Spinal cord (tissue), 10 donors: ENCODE measurements around the gene PCDHA4. TPM values are rescaled to one million over a fixed set of nuclear protein-coding genes. Genes with fewer than 3 reads are reported as not detected.
"Not testable (repeated sequence)": the region's sequence is repeated elsewhere in the genome, so short reads cannot be mapped to it uniquely, and the experiment has no call there.

Source experiments
- DNase-seq, 6 donors: peaks; one replicate each; pipeline versions ENCODE4 v3.0.0 to v3.0.0-alpha.2; 2013 to 2015; ENCODE audit warnings: low spot score in 6 of 6, low read depth in 4 of 6
- H3K27ac ChIP-seq: one replicate; pipeline ENCODE4 v1.5.1; 2013; ENCODE audit warnings: low read depth, low read length, control low read depth
- H3K27me3 ChIP-seq: one replicate; pipeline ENCODE4 v1.6.1; 2013; ENCODE audit warnings: low read length; ENCODE audit not compliant: control insufficient read depth, insufficient read depth
- H3K36me3 ChIP-seq: one replicate; pipeline ENCODE4 v1.6.1; 2013; ENCODE audit warnings: low read length; ENCODE audit not compliant: control insufficient read depth, insufficient read depth
- H3K4me1 ChIP-seq: one replicate; pipeline ENCODE4 v1.6.1; 2013; ENCODE audit warnings: low read length; ENCODE audit not compliant: control insufficient read depth, insufficient read depth
- H3K4me3 ChIP-seq: one replicate; pipeline ENCODE4 v1.5.1; 2013; ENCODE audit warnings: low read depth, low read length, control low read depth
- H3K9me3 ChIP-seq: one replicate; pipeline ENCODE4 v1.6.1; 2013; ENCODE audit warnings: low read length; ENCODE audit not compliant: control insufficient read depth, insufficient read depth
- WGBS: methylation state at CpG from one replicate; pipeline ENCODE4 v1.1.5; 2013; ENCODE audit warnings: missing lambda C conversion rate; ENCODE audit not compliant: insufficient coverage; 5-methylcytosine and 5-hydroxymethylcytosine counted together
- polyA plus RNA-seq, 2 donors: library from polyadenylated mRNA; unstranded; fragments of 120-200 nt; gene quantifications; one replicate each; pipeline ENCODE4 v1.2.1, GENCODE V29; 2013; ENCODE audit not compliant: insufficient read length in 2 of 2
- total RNA-seq, 2 donors: library from RNA; depleted of rRNA in 1 of 2; stranded (reverse); fragments of 120-200 nt in 1 of 2; fragments of >200 nt in 1 of 2; gene quantifications; one replicate each; pipeline versions ENCODE4 v1.2.3 to v1.2.4, GENCODE V29; 2013 to 2014
- donor health status: healthy.

Gene PCDHA4
- total and polyA plus RNA-seq, 4 donors, result 3.2 to 8.7 (median 7.3) TPM

DNA sequence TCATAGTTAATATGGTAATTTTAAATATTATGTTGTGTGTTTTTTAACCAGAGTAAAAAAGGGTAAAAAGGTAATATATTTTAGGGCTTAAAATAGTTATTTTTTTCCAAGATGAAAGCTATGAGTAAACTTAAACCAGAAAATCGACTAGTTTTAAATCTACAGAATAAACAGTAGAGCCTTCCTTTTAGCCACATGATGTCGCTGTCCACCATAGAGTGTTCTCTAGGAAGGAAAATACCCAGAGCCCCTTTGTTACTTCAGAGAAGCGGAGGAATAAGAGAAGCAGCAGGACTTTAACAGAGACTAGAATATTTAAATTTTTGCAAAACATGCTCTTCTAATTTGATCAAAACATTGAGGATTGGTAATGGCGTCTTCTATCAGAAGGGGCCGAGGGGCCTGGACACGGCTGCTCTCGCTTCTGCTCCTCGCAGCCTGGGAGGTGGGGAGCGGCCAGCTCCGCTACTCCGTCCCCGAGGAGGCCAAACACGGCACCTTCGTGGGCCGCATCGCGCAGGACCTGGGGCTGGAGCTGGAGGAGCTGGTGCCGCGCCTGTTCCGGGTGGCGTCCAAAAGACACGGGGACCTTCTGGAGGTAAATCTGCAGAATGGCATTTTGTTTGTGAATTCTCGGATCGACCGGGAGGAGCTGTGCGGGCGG, 12.1 kb upstream of the PCDHA4 start, which contains the start of gene PCDHA2:
TSS of gene PCDHA2 (plus strand) at position 258 of the 664 bp plus-strand sequence.
- no peaks in the 10 kb centered on the region for H3K27me3 ChIP-seq
- H3K4me1 ChIP-seq, result no peaks in the 10 kb centered on the region
- peaks cover 14% of the 10 kb centered on the region for H3K9me3 ChIP-seq
- 18% methylated on average over 24 of the region's 27 CpGs for WGBS
- H3K36me3 ChIP-seq, result peaks cover 8% of the 10 kb centered on the region
- peak in 2 of 6 donors; percentile 37 to 47 for DNase-seq
- H3K4me3 ChIP-seq, result no peak within 1 kb of the TSS
- no peak within 1 kb of the TSS for H3K27ac ChIP-seq

DNA sequence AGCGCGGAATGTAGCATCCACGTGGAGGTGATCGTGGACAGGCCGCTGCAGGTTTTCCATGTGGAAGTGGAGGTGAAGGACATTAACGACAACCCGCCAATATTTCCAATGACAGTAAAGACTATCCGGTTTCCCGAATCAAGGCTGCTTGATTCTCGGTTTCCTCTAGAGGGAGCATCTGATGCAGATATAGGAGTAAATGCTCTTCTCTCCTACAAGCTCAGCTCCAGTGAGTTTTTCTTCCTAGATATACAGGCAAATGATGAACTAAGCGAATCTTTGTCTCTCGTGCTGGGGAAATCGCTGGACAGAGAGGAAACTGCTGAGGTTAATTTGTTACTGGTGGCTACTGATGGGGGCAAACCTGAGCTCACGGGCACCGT, 11.6 kb upstream of the PCDHA4 start:
- peak in 2 of 6 donors; percentile 9 to 17 for DNase-seq
- Histone ChIP-seq H3K27me3 (no peaks in the 10 kb centered on the region), H3K9me3 (peaks cover 14% of the 10 kb centered on the region), H3K4me3 (no peak overlapping the region), H3K4me1 (no peaks in the 10 kb centered on the region), H3K36me3 (peaks cover 8% of the 10 kb centered on the region), H3K27ac (no peak overlapping the region)
- WGBS, result 0% methylated on average over 2 of the region's 15 CpGs

DNA sequence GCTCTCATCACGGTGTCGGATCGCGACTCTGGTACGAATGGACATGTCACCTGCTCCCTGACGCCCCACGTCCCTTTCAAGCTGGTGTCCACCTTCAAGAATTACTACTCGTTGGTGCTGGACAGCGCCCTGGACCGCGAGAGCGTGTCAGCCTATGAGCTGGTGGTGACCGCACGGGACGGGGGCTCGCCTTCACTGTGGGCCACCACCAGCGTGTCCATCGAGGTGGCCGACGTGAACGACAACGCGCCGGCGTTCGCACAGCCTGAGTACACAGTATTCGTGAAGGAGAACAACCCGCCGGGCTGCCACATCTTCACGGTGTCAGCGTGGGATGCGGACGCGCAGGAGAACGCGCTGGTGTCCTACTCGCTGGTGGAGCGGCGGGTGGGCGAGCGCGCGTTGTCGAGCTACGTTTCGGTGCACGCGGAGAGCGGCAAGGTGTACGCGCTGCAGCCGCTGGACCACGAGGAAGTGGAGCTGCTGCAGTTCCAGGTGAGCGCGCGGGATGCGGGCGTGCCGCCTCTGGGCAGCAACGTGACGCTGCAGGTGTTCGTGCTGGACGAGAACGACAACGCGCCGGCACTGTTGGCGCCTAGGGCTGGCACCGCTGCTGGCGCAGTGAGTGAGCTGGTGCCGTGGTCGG, 10.7 kb upstream of the PCDHA4 start:
- not testable (repeated sequence) for H3K27ac ChIP-seq, H3K4me3 ChIP-seq, H3K36me3 ChIP-seq, H3K27me3 ChIP-seq, H3K4me1 ChIP-seq, DNase-seq
- peaks cover 14% of the 10 kb centered on the region for H3K9me3 ChIP-seq
- 46% methylated on average over 72 of the region's 72 CpGs for WGBS

DNA sequence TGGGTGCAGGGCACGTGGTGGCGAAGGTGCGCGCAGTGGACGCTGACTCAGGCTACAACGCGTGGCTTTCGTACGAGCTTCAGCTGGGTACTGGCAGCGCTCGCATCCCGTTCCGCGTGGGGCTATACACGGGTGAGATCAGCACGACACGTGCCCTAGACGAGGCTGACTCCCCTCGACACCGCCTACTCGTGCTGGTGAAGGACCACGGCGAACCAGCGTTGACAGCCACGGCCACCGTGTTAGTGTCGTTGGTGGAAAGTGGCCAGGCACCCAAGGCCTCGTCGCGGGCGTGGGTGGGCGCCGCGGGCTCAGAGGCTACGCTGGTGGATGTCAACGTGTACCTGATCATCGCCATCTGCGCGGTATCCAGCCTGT, 10.2 kb upstream of the PCDHA4 start:
- Histone ChIP-seq H3K9me3 (peaks cover 14% of the 10 kb centered on the region), H3K36me3 (peaks cover 8% of the 10 kb centered on the region), H3K27ac (no peak overlapping the region), H3K4me1 (no peaks in the 10 kb centered on the region), H3K27me3 (no peaks in the 10 kb centered on the region), H3K4me3 (no peak overlapping the region)
- no peak for DNase-seq
- 48% methylated on average over 39 of the region's 39 CpGs for WGBS

DNA sequence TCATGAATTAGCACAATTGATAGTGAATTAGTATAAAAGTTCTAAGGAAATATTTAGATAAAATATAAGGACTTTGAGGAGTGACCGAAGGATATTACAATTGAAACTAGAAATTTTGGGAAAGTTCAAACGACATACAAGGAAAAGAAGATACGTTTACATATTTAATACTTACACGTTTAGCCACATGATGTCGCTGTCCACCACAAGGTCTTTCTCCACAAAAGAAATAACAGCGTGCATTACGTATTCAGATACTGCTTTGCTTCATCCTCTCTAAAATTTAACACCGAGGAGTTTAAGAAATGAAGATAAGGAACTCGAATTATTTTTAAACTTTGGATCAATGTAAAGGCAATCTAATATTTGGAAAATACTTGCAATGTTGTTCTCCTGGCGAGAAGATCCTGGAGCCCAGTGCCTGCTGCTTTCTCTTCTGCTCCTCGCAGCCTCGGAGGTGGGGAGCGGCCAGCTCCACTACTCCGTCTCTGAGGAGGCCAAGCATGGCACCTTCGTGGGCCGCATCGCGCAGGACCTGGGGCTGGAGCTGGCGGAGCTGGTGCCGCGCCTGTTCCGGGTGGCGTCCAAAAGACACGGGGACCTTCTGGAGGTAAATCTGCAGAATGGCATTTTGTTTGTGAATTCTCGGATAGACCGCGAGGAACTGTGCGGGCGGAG, 5.9 kb upstream of the PCDHA4 start, which contains the start of gene PCDHA3:
TSS of gene PCDHA3 (plus strand) at position 242 of the 678 bp plus-strand sequence.
- H3K36me3 ChIP-seq, result peaks cover 16% of the 10 kb centered on the region
- WGBS, result 21% methylated on average over 21 of the region's 29 CpGs
- H3K27me3 ChIP-seq, result no peaks in the 10 kb centered on the region
- no peak within 1 kb of the TSS for H3K27ac ChIP-seq
- no peaks in the 10 kb centered on the region for H3K4me1 ChIP-seq
- peak in 2 of 6 donors; percentile 44 to 75 for DNase-seq
- peaks cover 17% of the 10 kb centered on the region for H3K9me3 ChIP-seq
- H3K4me3 ChIP-seq, result peak within 1 kb of the TSS; percentile 11

DNA sequence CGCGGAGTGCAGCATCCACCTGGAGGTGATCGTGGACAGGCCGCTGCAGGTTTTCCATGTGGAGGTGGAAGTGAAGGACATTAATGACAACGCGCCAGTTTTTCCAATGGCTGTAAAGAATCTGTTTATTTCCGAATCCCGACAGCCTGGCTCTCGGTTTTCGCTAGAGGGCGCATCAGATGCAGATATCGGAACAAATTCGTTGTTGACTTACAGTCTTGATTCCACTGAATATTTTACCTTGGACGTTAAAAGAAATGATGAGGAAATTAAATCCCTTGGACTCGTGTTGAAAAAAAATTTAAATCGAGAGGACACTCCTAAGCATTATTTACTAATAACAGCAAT, 5.4 kb upstream of the PCDHA4 start:
- DNase-seq, result peak in 2 of 6 donors; percentile 17 to 44
- WGBS, result 2% methylated on average over 5 of the region's 16 CpGs
- H3K27me3 ChIP-seq, result no peaks in the 10 kb centered on the region
- H3K9me3 ChIP-seq, result peaks cover 17% of the 10 kb centered on the region
- H3K4me3 ChIP-seq, result no peak overlapping the region
- no peak overlapping the region for H3K27ac ChIP-seq
- H3K4me1 ChIP-seq, result no peaks in the 10 kb centered on the region
- H3K36me3 ChIP-seq, result peaks cover 15% of the 10 kb centered on the region

- DNase-seq, H3K4me3 ChIP-seq, H3K4me1 ChIP-seq, H3K36me3 ChIP-seq, H3K27me3 ChIP-seq, H3K27ac ChIP-seq: not testable (repeated sequence)
- WGBS, result 39% methylated on average over 45 of the region's 45 CpGs
- peaks cover 10% of the 10 kb centered on the region for H3K9me3 ChIP-seq
Measured at GRCh38 chr5:140802381-140802780, 4.5 kb upstream of the PCDHA4 start.

GRCh38 chr5:140802781-140803271, 4.0 kb upstream of the PCDHA4 start:
- Histone ChIP-seq H3K9me3 (peaks cover 15% of the 10 kb centered on the region), H3K27ac (no peak overlapping the region), H3K4me3 (no peak overlapping the region), H3K4me1 (no peaks in the 10 kb centered on the region), H3K36me3 (peaks cover 8% of the 10 kb centered on the region), H3K27me3 (no peaks in the 10 kb centered on the region)
- DNase-seq, result no peak
- WGBS, result 34% methylated on average over 53 of the region's 53 CpGs

DNA sequence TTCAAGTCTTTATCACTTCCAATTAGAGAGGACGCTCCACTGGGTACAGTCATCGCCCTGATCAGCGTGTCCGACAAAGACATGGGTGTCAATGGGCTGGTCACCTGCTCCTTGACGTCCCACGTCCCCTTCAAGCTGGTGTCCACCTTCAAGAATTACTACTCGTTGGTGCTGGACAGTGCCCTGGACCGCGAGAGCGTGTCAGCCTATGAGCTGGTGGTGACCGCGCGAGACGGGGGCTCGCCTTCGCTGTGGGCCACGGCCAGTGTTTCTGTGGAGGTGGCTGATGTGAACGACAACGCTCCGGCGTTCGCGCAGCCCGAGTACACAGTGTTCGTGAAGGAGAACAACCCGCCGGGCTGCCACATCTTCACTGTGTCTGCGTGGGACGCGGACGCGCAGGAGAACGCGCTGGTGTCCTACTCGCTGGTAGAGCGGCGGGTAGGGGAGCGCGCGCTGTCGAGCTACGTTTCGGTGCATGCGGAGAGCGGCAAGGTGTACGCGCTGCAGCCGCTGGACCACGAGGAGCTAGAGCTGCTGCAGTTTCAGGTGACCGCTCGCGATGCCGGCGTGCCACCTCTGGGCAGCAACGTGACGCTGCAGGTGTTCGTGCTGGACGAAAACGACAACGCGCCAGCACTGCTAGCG, 1.5 kb downstream of the PCDHA4 start:
- Histone ChIP-seq H3K36me3 (peaks cover 11% of the 10 kb centered on the region), H3K9me3 (peaks cover 12% of the 10 kb centered on the region)
- H3K27me3 ChIP-seq, H3K4me1 ChIP-seq, H3K27ac ChIP-seq, H3K4me3 ChIP-seq, DNase-seq: not testable (repeated sequence)
- WGBS, result 53% methylated on average over 62 of the region's 62 CpGs
